Activated naive CD4-positive, alpha-beta T cell treated with anti-CD3 and anti-CD28 coated beads, Interleukin-2, amount 50 U/mL, for 72 hours (primary cell): ENCODE data around the gene BOLA2. TPM values are rescaled to one million over a fixed set of nuclear protein-coding genes. Genes with fewer than 3 reads are reported as not detected.

Experiments
- total RNA-seq, 2 donors: library from RNA; stranded (reverse); gene quantifications; one replicate each; pipeline ENCODE4 v1.2.3, GENCODE V29; 2022

Gene BOLA2
- total RNA-seq, 2 donors from 2014 or later = 14.3 to 25.5 TPM

Other genes with a start within 250 kb of the BOLA2 start
- 1 to 10 TPM; 2.3 to 4.7 TPM for gene NPIPB11, start 47.6 kb downstream of the BOLA2 start, total RNA-seq
- 10 to 100 TPM; 73.8 to 96.1 TPM for gene SLX1B, start 182 bp upstream of the BOLA2 start, total RNA-seq
- 1 to 10 TPM; 2.6 to 5.2 TPM for gene SULT1A4, start 5.6 kb upstream of the BOLA2 start, total RNA-seq
- gene NPIPB12, start 52.1 kb upstream of the BOLA2 start, total RNA-seq = 10 to 100 TPM; 80.4 to 93.3 TPM
- gene SPN, start 208.9 kb upstream of the BOLA2 start, total RNA-seq = 100 to 1,000 TPM in 1 of 2 donors, 10 to 100 TPM in 1; 83.4 to 145 TPM
- 10 to 100 TPM; 10.1 to 14.5 TPM for gene QPRT, start 224.8 kb upstream of the BOLA2 start, total RNA-seq